Stimulated activated CD4-positive, alpha-beta T cell treated with anti-CD3 and anti-CD28 coated beads, TNF-alpha, amount 100 ng/mL, for 24 hours (primary cell): Measurements from ENCODE around the gene DDX31.

ENCODE experiments used
- DNase-seq, 3 experiments: peaks; one replicate each; pipeline ENCODE4 v3.0.0-alpha.2; 2020; ENCODE audit warnings: low read depth in 3 of 3

Gene DDX31

DNA sequence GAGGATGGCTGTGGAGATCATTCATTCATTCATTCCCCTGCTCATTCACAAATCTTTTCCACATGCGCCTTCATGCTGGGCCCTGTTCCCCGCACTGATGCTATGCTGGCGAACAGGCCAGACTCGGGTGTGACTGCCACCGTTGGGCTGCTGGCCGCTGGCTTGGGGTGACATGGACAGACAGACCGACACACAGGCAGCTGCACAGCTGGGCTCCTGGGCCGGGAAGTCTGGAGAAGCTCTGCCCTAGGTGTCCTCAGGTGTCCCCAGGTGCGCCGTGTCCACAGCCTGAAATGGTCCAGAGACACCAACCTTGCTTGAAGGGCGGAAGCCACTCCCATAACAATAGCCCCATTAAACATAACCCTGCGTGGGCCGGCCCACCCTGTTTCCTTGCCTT is 122.3 kb downstream of the DDX31 start:
- no peak for DNase-seq

DNA sequence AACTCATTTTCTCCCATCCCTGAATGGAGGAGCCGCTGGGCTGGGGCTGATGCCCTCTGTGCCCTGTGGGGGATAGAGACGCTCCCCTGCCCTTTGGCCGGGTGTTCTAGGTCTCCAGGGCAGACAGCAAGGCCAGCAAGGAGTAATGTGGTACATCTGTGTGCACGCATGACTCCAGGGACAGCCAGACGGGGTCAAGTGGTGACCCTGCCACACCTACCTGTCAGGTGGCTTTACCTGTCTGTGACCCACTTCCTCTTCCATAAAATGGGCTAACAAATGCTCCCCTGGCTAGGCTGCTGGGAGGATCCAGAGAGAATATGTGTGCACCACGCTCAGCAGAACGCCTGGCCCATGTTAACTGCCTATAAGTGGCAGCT is 122.7 kb downstream of the DDX31 start:
- no peak for DNase-seq

DNA sequence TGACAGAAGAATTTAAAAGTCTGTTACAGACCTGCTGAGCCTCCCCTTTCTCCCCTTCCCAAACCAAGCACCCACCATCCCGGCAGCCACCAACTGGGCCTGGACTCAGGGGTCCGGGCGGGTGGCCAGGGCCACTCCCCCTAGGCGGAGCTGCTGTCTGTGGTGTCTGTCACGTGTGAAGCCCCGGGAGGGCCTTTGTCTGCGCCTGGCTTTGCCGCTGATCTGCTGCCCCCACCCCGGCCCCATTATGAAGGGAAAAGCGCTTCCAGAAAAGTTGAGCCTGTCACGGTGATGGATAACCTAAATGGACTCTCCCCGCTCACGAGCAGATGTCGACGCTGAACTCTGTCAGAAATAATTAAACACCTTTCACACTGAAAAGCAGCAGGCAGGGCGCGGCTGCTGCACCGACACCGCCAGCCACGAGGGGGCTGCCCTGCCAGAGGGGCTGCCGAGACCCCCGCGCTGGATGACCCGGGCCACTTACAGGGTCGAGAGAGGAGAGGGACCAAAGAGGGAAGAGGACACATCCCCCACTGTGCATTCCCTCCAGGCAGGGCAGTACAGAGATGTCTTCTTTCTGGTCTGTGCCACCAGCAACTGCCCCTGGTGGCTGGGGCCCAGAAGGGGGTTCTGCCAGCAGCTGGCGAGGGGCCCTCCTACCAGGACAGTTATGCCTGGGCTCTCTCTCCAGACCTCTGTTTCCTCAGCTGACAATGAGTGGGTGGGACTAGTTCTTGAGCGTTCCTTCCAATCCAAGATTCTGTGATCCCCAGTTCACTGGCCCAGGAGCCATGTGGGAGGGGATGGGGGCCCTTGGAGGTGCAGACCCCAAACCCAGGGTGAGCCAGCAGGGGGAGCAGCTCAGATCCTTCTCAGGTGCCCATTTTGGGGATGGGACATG is 123.4 kb downstream of the DDX31 start:
- no peak for DNase-seq

DNA sequence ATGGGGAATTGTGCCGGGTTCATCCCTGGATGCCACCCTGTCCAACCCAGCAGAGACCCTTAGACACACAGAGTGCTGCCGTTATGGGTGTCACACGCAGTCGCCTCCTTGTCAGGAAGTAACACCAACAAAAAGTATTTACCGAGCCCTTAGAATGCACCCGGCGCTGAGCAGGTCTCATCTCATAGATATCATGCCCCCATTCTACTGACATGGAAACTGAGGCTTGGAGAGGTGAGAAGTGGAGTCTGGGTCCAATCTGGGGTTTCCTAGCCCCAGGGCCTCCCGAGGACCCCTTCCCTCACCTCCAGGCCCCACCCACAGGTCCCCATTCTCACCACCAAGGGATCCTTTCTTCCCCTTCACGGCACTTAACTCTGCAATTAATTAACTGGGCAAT is 124.2 kb downstream of the DDX31 start:
- no peak for DNase-seq

DNA sequence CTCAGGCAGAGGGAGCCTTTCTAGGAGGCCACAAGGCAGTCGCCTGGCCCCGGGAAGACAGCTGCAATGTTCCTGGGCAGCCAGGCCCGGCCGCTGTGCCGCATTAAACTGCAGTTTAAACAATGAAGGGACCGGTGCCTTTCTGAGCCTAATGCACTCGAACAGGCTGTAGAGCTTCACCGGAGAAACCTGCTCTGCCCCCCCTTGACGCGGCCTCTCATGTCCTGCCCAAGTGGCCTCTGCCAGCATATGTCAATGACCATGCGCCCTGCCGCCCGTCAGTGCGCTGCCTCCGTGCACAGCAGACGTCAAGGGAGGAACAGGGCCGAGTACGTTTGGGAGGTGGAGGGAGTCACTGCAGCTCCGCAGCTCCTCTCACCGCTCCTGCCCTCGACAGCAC is 125.8 kb downstream of the DDX31 start:
- DNase-seq, result no peak

DNA sequence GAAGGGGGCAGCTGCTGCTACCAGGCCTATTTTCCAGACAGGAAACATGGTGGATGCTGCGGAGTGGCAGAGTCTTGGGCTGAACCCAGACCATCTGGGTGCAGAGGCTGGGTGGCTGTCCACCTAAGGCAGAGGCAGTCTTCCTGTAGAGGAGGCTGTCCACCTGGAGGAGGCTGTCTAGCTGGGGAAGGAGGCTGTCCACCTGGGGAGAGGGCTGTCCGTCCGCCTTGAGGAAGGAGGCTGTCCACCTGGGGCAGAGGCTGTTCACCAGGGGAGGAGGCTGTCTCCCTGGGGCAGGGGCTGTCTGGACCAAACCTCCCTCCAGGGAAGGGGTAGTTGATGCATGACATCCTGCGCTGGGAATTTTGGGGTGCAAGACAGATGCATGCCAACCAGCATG is 126.5 kb downstream of the DDX31 start:
- DNase-seq, result no peak
